Stimulated activated memory B cell treated with anti-CD40 and anti-IgM and Interleukin-4, amounts not matched to agents 10 μg/mL and 1 μg/mL and 100 μg/mL, for 72 hours (primary cell): ENCODE measurements around the gene CFAP53.

Experiments used
- ATAC-seq: fragments of 150-1000 bp; cut with Tn5 transposase; 2 replicates; pipeline ENCODE4 v1.10.0; 2021
- H3K27ac Mint-ChIP-seq: one replicate; pipeline ENCODE4 v1.8.0; 2022; ENCODE audit warnings: mild to moderate bottlenecking, mixed read lengths
- H3K27me3 Mint-ChIP-seq: one replicate; pipeline ENCODE4 v1.8.0; 2022; ENCODE audit warnings: mixed read lengths
- H3K36me3 Mint-ChIP-seq: one replicate; pipeline ENCODE4 v1.8.0; 2022; ENCODE audit warnings: mixed read lengths
- H3K4me1 Mint-ChIP-seq: one replicate; pipeline ENCODE4 v1.8.0; 2022; ENCODE audit warnings: mixed read lengths
- H3K4me3 Mint-ChIP-seq: one replicate; pipeline ENCODE4 v1.8.0; 2022; ENCODE audit warnings: mild to moderate bottlenecking, moderate library complexity, mixed read lengths
- H3K9me3 Mint-ChIP-seq: one replicate; pipeline ENCODE4 v1.8.0; 2022; ENCODE audit warnings: mixed read lengths

The CFAP53 gene

GRCh38 chr18:50199346-50199855, 66.9 kb downstream of the CFAP53 start:
- no peak for ATAC-seq
- Mint-ChIP-seq H3K27ac (no peak overlapping the region), H3K9me3 (peaks cover 9% of the 10 kb centered on the region), H3K27me3 (peaks cover 69% of the 10 kb centered on the region), H3K4me1 (peaks cover 16% of the 10 kb centered on the region), H3K4me3 (no peak overlapping the region), H3K36me3 (peaks cover 5% of the 10 kb centered on the region)

GRCh38 chr18:50196261-50196660, 70.0 kb downstream of the CFAP53 start:
- ATAC-seq: no peak
- Mint-ChIP-seq H3K9me3 (peaks cover 9% of the 10 kb centered on the region), H3K27me3 (peaks cover 61% of the 10 kb centered on the region), H3K4me1 (peaks cover 20% of the 10 kb centered on the region), H3K4me3 (no peak overlapping the region), H3K36me3 (peaks cover 5% of the 10 kb centered on the region), H3K27ac (no peak overlapping the region)

GRCh38 chr18:50195689-50196088, 70.6 kb downstream of the CFAP53 start:
- Mint-ChIP-seq H3K4me1 (peaks cover 20% of the 10 kb centered on the region), H3K36me3 (peaks cover under 1% of the 10 kb centered on the region), H3K4me3 (peak overlapping the region; percentile 69)

GRCh38 chr18:50194631-50195532, 71.4 kb downstream of the CFAP53 start, which contains the start of gene MYO5B:
MYO5B (minus strand) TSS chr18:50195147; CDS start chr18:50194793, 354 bp downstream.
- H3K36me3 Mint-ChIP-seq: no peaks in the 10 kb centered on the region
- H3K9me3 Mint-ChIP-seq: no peaks in the 10 kb centered on the region
- ATAC-seq: peak; percentile 90
- H3K27ac Mint-ChIP-seq: no peak within 1 kb of the TSS
- peaks cover 20% of the 10 kb centered on the region for H3K4me1 Mint-ChIP-seq
- peaks cover 49% of the 10 kb centered on the region for H3K27me3 Mint-ChIP-seq
- peak within 1 kb of the TSS; percentile 70 for H3K4me3 Mint-ChIP-seq

More at GRCh38 chr18:50195689-50196088, 70.6 kb downstream of the CFAP53 start:
- H3K27ac Mint-ChIP-seq: no peak overlapping the region
- peaks cover 5% of the 10 kb centered on the region for H3K9me3 Mint-ChIP-seq
- ATAC-seq: no peak
- H3K27me3 Mint-ChIP-seq: peaks cover 56% of the 10 kb centered on the region

- Mint-ChIP-seq H3K27ac (no peak overlapping the region), H3K4me1 (peaks cover 20% of the 10 kb centered on the region), H3K36me3 (no peaks in the 10 kb centered on the region), H3K4me3 (peak overlapping the region; percentile 49), H3K9me3 (no peaks in the 10 kb centered on the region), H3K27me3 (peaks cover 49% of the 10 kb centered on the region)
- ATAC-seq: no peak
Observed at GRCh38 chr18:50193796-50194630, 72.3 kb downstream of the CFAP53 start.

GRCh38 chr18:50192995-50193795, 73.1 kb downstream of the CFAP53 start:
- H3K4me3 Mint-ChIP-seq: peak overlapping the region; percentile 37
- peaks cover 41% of the 10 kb centered on the region for H3K27me3 Mint-ChIP-seq
- ATAC-seq: no peak

GRCh38 chr18:50190926-50191325, 75.4 kb downstream of the CFAP53 start:
- Mint-ChIP-seq H3K4me1 (peaks cover 20% of the 10 kb centered on the region), H3K9me3 (no peaks in the 10 kb centered on the region), H3K27me3 (peaks cover 20% of the 10 kb centered on the region), H3K36me3 (no peaks in the 10 kb centered on the region), H3K4me3 (no peak overlapping the region), H3K27ac (no peak overlapping the region)
- no peak for ATAC-seq

More at GRCh38 chr18:50192995-50193795, 73.1 kb downstream of the CFAP53 start:
- Mint-ChIP-seq H3K4me1 (peaks cover 20% of the 10 kb centered on the region), H3K27ac (no peak overlapping the region), H3K9me3 (no peaks in the 10 kb centered on the region), H3K36me3 (no peaks in the 10 kb centered on the region)

- ATAC-seq: no peak
- Mint-ChIP-seq H3K27me3 (peaks cover 13% of the 10 kb centered on the region), H3K9me3 (no peaks in the 10 kb centered on the region), H3K4me3 (no peak overlapping the region), H3K4me1 (peaks cover 13% of the 10 kb centered on the region), H3K36me3 (no peaks in the 10 kb centered on the region), H3K27ac (no peak overlapping the region)
Observed at GRCh38 chr18:50190236-50190635, 76.1 kb downstream of the CFAP53 start.

- H3K27ac Mint-ChIP-seq: no peak overlapping the region
- no peak for ATAC-seq
- no peaks in the 10 kb centered on the region for H3K36me3 Mint-ChIP-seq
- peaks cover 11% of the 10 kb centered on the region for H3K4me1 Mint-ChIP-seq
- H3K27me3 Mint-ChIP-seq: peaks cover 12% of the 10 kb centered on the region
- no peak overlapping the region for H3K4me3 Mint-ChIP-seq
- no peaks in the 10 kb centered on the region for H3K9me3 Mint-ChIP-seq
Observed at GRCh38 chr18:50189160-50189559, 77.1 kb downstream of the CFAP53 start.

- no peaks in the 10 kb centered on the region for H3K36me3 Mint-ChIP-seq
- H3K4me1 Mint-ChIP-seq: peaks cover 5% of the 10 kb centered on the region
- no peaks in the 10 kb centered on the region for H3K9me3 Mint-ChIP-seq
- peaks cover 12% of the 10 kb centered on the region for H3K27me3 Mint-ChIP-seq
- ATAC-seq: no peak
- no peak overlapping the region for H3K4me3 Mint-ChIP-seq
- H3K27ac Mint-ChIP-seq: no peak overlapping the region
Observed at GRCh38 chr18:50188652-50189051, 77.6 kb downstream of the CFAP53 start.

- Mint-ChIP-seq H3K4me3 (no peak overlapping the region), H3K36me3 (no peaks in the 10 kb centered on the region), H3K9me3 (no peaks in the 10 kb centered on the region), H3K27ac (no peak overlapping the region), H3K27me3 (peaks cover 14% of the 10 kb centered on the region), H3K4me1 (no peaks in the 10 kb centered on the region)
- no peak for ATAC-seq
Observed at GRCh38 chr18:50187659-50188058, 78.6 kb downstream of the CFAP53 start.

GRCh38 chr18:50186385-50186784, 79.9 kb downstream of the CFAP53 start:
- peaks cover 14% of the 10 kb centered on the region for H3K27me3 Mint-ChIP-seq
- no peak overlapping the region for H3K4me3 Mint-ChIP-seq
- ATAC-seq: peak; percentile 54
- H3K36me3 Mint-ChIP-seq: no peaks in the 10 kb centered on the region
- no peak overlapping the region for H3K27ac Mint-ChIP-seq
- no peaks in the 10 kb centered on the region for H3K9me3 Mint-ChIP-seq
- no peaks in the 10 kb centered on the region for H3K4me1 Mint-ChIP-seq

GRCh38 chr18:50183556-50183955, 82.7 kb downstream of the CFAP53 start:
- Mint-ChIP-seq H3K4me1 (no peaks in the 10 kb centered on the region), H3K36me3 (no peaks in the 10 kb centered on the region), H3K9me3 (no peaks in the 10 kb centered on the region), H3K27me3 (peaks cover 24% of the 10 kb centered on the region), H3K27ac (no peak overlapping the region), H3K4me3 (no peak overlapping the region)
- no peak for ATAC-seq

GRCh38 chr18:50182511-50182910, 83.8 kb downstream of the CFAP53 start:
- no peak for ATAC-seq
- Mint-ChIP-seq H3K27me3 (peaks cover 34% of the 10 kb centered on the region), H3K4me3 (no peak overlapping the region), H3K36me3 (no peaks in the 10 kb centered on the region), H3K4me1 (no peaks in the 10 kb centered on the region), H3K27ac (no peak overlapping the region), H3K9me3 (no peaks in the 10 kb centered on the region)
